ENCODE data around the gene PHETA1.

The PHETA1 gene

DNA sequence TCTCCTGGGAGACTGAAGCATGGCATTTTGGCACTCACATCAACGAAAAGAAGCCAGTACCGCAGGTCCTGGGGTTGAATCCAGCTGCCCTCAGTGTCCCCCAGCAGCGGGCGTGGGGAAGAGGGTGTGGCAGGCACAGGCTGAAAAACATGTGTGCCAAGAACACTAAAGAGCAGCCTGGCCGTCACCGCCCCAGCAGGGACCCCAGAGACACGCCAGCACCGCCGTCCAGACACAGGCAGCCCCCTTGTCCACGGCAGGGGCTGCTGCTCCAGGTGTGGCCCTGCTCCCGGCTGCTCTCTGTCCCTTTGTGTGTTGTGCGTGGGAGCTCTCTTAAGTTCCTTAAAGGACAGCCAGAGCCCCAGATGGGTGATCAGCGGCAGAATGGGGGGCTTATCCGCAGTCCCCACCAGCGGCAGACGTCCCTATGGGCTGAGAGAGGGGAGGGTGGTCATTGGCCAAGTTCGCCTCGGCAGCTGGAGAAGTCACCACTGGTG is 556 bp downstream of the PHETA1 start:
- no peak for DNase-seq

DNA sequence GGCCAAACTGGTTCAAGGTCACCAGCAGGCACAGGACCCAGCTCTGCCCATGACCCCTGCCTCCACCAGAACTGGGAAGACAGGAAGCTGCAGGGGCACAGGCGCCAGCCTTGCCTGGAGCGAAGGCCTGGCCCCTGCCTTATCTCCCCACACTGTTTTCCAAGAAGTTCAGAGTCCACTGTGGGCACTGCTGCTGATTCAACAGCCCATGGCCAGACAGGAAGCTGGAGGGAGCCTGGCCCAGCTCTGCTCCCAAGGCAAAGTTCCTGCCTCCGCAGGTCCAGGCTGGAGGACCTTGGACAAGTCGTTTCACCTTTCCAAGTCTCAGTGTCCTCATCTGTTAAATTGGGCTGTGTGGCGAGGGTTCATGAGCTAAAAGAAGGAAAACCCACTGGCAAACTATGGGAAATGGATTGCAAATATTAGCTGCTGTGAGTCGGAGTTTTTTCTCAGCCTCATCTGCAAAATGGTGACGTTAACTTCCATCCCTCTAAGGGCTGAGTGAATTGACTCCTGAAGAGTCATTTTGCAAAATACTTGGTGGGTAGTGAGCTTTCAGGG is 1.2 kb downstream of the PHETA1 start:
- peak; percentile 24 to 47 for DNase-seq

DNA sequence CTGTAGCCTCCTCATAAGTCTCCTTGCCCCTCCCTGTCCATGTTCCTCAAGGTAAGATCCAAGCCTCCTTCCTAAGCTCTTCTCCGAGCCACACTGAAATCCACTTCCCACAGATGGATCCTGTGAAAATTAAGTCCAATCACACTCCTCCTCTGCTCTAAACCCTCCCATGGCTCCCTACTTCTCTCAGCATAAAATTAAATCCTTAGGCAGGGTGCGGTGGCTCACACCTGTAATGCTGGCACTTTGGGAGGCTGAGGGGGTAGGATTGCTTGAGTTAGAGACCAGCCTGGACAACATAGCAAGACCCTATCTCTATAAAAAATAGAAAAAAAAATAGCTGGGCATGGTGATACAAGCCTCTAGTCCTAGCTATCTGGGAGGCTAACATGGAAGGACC is 2.3 kb downstream of the PHETA1 start:
- DNase-seq = no peak

DNA sequence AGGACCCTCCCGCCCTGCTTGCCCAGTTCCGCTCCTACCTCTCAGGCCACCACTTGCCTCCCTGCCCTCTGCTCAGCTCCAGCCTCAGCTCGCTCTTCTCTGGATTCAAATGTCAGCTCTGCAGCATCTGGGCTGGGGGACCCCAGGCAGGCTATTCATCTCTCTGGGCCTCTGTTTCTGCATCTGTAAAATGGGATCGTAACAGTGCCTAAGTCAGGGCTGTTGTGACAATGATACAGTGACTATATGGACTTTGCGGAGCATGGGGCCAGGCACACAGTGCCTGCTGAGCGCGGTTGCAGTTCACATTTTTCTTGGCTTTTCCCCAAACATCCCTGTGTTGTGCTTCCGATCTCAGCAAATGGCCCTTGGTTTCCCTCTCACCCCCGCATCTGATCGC is 2.8 kb downstream of the PHETA1 start:
- DNase-seq = no peak

DNA sequence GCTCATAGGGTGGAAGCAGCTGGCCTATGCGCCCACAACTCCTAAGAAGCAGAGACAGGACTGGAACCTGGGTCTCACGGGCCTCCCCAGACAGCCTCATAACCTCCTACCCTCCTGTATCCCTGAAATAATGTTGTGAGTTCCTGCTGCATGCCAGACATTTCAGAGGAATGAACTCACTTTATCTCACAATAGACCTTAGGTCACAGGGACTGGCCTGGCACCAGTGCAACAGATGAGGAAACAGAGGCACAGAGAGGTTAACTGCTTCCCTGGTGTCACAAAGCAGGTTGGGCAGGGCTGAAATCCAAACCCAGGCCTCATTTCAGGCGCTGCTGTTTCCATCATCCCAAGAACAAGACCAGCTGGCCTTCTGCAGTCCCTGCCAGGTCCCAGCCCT is 5.3 kb downstream of the PHETA1 start:
- no peak for DNase-seq

DNA sequence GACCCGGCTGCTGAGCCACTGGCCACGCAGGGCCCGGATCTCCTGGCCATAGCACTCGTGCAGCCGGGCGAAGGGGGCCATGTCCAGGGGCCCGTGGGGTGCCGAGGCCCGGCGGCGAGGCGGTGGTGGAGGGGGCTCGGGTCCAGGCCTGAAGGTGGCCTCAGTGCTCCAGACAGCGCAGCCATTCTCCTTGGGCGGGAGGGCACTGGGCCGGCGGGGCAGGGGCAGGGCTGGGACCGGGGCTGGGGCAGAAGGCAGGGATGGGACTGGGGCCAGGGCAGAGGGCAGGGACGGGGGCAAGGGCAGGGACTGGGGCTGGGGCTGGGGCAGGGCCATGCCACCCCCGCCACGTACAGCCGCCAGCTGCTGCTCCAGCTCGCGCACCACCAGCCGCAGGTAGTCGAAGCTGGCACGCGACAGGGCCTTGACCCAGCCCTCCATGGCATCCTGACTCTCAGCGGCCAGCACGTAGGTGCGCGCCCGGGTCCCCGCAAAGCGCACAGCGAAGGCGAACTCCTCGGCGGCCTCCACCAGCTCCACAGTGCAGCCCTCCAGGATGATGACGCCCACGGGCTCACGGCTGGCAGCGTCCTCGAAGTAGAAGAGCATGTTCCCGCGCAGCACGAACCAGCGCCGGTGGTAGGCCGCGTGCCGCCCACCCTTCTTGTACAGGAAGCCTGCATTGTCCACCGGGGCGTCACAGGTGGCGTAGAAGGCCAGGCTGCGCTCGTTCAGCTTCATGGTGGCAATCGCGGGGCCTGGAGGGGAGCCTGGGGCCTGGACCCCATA is 6.0 kb downstream of the PHETA1 start:
- DNase-seq = no peak

DNA sequence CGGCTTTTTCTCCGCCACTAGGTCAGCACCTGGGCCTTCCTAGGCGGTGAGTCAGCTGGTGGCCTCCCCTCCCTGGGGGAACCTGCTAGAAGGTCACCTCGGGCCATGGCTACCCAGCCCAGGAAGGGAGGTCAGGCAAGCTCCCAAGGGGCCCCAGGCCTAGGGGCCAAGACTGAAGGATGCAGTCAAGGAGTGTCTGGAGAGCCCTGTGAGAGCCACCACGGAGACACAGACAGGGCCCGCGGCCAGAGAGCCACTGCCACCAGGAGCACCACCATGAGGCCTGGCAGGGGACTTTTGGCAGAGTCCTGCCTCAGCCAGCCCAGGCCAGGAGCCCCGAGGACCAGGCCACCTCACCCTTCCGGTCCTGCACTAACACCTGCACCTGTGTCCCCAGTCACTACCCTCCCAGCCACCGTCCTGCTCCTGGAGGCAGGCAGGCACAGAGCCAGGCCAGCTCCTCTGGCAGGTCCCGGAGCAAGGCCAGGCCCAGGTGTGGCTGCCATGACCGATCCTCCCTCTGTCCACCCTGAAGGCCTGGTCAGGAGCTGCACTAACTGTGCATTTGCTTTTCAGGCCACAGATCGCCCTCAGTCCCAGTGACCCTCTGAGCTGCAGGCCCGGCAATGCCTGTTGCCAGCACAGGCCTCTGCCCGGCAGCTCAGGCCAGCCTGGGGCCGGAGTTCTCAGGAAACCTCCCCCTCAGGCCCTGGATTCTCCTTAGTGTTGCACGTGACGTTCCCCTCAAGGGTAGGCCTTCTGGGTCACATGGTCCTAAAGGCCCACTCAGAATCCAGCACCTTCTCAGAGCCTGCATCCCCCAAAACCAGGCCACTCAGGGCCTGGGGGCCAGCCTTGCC is 6.9 kb downstream of the PHETA1 start:
- no peak for DNase-seq

DNA sequence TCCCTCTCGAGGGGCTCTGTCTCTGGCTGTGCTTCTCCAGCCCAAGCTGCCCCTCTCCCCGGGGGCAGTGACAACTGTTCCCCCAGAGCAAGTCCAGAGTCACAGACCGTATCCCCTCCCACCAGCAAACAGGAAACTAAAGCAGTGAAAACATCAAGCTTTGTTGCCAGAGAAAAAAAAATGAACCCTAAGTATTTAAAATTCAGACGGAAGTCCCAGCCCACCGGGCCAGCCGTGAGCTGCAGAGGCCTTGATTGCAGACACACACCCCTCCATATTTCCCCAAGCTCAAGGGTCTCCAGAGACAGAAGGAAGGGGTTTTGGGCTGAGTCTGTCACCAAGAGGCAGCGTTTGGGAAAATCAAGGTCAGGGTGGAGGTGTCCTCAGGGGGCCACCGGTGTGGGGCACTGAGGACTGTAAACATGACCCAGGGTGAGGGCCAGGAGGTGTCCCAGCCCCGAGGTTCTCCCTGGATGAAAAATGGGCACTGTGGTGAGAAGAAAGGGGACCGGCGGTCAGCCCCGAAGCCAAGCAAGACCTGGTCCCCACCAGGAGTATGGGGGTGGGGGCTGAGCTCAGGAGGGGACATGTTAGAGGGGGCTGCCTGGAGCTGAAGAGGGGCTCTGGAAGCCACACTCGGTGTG is 7.7 kb downstream of the PHETA1 start:
- DNase-seq = no peak

DNA sequence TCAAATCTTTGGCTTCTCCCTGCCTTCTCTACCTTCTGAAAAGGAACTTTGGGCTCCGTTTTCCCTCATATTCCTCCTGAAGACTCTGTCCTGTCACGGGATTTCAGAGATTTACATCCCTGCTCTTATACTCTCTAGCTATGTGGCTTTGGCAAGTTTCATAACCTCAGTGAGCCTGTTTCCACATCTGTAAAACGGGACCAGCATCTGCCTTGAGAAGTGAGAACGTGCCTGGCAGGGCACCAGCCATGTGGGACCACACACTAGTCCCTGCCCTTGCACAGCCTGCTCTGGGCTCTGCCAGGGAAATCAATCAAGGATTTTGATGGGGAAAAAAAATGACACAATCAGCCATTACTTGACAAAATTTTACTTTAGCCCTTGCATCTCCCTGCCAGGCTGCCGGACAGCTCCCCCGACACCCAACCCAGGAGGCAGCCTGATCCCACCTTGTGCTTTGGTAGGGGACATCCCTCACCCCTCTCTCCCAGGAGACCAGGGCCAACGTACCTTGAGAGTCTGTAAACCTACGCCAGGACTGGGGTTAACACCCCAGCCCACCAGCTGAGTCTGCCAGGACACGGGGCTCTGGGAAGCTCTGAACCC is 8.5 kb downstream of the PHETA1 start:
- DNase-seq = peak in 1 of 2 donors; percentile 5

DNA sequence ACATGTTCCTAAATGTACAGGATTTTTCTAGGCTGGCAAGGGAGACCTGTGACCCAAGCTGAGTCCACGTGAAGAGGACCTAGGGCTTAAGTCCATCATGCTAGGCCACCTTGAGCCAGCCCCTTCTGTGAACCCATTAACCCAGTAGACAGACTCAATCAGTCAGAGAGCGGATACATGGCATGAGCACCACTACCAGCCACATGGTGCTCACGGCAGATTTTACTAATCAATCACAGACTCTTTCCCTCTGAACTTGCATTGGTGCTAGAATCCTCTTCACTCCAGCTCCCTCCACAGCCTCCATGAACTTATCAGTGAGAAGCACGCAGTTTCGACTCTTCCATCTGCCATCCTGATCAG is 9.0 kb downstream of the PHETA1 start:
- DNase-seq = no peak

DNA sequence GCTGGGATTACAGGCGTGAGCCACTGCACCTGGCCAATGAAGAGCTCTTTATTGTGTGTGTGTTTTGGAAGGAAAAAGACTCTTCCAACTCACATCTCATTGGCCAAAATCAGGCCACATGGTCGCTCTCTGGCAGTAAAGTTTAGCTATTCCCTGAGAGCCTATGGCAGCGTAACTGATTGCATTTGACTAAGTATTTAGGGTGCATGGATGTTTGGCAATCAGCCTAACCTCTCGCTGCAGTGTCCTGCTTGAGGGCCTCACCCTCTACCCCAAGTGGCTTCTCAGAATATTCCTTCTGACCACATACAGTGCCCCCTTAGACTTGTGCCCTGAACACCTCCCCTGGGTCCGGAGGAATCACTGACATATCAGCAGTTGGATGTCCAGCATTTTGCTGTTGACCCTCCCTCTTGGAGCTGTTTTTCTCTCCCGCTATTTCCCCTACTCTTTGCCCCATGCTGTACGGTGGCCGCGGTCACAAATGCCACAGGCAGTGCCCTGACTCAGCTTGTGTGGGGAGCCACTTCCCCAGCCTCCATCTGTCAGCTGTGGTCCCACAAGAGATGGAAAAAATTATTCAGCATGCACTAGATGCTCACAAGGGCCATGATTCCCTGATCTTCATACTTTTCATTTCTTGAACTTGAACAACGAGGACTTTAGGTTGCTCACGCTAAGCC is 9.5 kb downstream of the PHETA1 start:
- DNase-seq = peak; percentile 39 to 65

DNA sequence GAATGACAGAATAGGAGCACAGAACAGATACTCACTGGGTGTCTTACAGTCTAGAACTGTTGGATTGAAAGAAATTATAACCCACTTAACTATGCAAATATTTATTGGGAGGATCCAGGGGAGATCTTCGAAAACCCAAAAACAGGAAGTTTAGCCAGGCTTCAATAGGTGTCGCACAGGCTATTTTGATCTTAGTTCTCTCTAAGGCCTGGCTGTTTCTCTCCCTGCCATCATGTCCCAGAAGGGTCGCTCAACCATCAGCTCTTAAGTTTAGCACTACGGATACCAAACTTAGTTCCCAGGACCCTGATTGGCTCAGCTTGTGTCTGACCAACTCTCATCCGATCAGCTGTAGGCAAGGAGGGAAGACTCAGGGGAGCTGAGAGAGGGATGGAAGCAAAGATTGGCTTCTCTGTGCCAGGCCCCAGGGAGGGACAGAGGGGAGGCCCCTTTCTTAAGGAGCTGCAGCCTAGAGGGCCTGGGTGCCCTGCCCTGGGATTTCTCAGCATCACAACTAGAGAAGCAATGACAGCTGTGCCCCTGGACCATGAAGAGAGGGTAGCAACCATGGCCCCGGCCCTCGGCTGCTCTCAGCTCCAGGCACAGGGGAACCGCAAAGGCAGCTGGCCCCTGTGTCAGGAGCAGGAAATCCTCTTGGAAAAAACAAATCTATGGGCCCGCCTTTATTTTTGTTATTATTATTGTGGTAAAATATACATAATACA is 13.5 kb downstream of the PHETA1 start:
- DNase-seq = no peak

DNA sequence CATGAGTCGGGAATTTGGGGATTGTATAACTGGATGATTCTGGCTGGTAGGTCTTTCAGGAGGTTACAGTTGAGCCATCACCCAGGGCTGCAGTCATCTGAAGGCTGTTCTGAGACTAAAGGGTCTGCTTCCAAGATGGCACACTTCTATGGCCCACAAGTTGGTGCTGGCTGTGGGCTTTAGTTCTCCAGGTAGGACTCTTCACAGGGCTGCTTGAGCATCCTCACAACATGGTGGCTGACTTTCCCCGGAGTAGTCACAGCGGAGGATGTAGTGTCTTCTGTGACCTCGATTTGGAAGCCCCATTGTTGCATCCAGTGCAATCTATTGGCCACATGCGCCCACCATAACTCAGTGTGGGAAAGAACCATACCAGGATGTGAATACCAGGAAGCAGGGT is 14.4 kb downstream of the PHETA1 start:
- DNase-seq = no peak

DNA sequence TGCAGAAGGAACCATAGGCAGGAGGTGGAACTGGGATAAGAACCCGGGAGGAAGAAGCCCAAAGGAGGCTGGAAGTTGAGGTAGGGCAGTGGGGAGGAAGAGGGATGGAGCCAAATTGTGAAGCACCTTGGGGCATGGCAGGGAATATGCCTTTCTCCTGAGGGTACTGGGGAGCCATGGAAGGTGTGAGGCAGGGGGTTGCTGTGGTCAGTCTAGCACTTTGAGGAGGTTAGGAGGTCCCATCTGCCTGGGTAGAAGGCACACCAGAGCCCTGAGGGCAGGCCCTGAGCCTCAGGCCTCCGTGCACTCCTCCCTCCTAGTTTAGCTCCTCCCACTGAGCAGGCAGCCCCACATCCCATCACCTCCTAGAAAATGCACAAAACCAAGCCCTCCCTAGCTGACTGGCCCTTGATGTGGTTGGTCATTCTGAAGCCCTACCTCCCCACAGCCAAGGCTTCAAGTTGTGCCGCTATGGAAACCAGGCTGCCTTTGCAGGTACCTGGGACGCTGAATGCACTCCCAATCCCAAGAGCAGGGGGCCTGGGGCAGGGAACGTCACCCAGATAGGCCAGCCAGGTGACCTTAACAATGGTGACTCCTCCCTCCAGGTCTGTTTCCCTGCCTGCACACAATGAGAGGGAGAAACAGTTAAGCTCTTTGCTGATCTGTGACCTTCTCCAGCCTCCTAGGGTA is 15.1 kb downstream of the PHETA1 start:
- no peak for DNase-seq

DNA sequence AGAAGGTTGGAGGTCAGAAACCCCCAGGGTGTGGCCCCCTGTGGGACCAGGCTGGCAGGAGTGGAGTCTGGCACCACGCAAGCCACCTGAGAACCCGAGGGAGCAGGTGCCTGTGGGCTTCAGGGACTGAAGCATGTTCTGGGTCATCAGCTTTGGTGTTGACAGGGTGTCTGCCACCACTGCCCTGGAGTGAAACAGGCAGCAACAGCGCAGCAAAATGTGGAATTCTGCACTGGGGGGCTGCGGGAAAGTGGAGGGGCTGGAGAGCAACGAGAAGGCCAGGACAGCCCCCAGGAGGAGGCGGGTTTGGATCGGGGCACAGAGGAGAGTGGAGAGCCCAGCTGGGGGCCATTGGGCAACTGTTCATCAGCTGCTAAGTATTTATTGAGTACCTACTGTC is 15.9 kb downstream of the PHETA1 start:
- no peak for DNase-seq

DNA sequence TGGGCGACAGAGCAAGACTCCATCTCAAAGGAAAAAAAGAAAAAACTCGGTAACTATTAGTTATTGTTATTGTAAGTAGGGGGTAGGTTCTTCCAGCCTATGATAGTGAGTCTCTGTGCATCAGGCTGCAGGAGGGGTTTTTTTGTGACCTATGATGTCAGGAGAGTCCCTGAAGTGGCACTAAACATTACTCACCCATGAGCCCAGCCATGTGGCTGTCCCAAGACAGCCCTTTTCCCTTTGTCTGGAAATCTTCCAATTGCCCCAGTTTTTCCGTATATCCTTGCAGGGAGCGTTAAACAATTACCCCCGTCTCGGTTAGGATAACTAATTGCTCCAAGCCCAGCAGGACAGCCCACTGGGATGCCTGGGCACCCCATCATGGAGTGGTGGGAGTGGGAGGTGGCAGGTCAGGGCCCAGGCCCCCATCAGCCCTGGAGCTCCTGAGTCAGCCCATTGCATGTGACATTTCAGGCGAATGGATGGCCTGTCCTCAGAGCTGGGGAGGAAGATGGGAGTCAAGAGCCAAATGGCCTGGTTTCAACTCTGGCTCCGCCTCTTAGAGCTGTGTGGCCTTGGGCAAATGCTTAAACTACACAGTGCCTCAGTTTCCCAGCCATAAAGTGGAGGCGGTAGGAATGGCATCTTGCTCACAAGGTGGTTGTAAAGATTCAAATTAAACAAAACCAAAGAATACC is 16.4 kb downstream of the PHETA1 start:
- no peak for DNase-seq

DNA sequence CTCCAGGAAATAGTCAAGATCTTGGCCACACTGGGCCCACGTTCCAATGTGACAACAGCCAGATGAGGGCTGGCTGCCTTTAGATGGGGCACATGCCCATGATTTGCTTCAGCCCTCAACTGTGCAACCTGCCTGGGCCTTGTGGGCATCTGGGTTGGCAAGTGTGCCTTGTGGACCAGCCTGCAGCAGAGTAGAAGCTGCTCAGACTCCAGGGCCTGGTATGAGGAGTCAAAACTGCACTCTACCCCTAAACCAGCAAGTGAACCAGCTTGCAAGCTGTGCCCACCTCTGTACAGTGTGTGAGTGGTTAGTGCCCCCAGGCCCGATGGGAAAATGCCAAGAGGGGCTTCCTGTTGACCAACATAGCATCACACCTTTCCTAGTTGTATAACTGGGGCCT is 17.9 kb downstream of the PHETA1 start:
- DNase-seq = no peak

DNA sequence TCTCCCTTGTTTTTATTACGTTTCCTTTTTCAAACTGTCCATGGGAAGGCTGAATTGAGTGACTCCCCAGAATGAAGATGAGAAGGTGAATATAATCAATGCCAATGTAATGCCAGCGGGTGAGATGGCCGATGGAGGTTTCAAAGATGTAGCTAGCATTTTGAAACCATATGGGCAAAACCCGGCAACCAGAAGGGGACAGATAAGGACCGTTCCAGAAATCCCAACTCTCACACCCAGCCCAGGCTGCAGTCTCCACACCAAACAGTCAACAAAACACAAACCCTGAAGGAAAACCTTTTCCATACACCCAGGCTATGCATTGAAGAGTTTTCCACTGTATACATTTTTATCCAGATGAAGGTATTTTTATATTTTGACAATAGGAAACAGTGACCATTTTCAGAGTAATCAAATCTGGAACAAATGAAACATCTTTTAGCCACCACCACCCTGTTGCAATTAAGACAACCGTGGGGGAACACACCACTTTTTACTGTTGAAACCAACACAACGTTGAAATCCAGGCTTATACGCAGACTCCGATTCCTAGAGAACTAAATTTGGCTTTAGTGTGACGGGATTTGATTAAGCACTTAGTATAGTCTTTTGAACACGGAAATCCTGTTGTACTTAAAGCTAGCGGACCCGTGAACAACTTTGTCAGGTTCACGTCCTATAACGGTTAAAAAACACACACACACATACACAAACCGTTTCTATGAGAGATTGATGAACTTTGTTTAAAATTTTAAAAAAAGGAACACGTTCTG is 19.0 kb downstream of the PHETA1 start:
- no peak for DNase-seq

DNA sequence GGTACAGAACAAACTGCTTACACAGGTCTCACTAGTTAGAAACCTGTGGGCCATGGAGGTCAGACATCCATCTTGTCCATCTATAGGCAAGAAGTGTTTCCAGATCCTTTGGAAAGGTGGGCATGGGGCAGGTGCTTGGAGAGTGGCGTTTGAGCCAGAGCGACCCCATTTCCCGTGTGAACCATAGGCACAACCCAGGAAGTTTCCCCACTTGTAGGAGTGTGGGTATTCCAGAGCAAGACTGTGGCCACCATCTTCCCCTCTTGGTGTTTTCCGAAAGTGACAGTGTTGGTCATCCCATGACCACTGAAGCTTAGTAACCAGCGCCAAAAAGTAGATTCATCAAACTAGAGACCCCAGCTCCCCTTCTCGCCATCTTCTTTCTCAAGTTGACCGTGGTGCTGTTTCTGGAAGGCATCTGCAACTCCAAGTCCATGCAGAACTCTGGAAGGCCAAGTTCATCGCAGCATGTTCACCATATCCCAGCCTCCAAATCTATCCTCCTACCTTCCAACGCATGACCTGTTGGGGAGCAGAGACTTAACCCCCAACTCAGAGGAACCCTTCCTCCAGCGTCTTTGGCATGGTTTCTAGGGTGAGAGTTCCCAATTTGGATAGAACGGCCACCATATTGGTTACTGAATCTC is 19.7 kb downstream of the PHETA1 start:
- DNase-seq = no peak
